ENCODE results near the gene PGAM1.
"Not testable (repeated sequence)": the region's sequence is repeated elsewhere in the genome, so short reads cannot be mapped to it uniquely, and the experiment has no call there.

The PGAM1 gene

GRCh38 chr10:97425964-97426775 is at the start of gene PGAM1:
Gene PGAM1 (plus strand): TSS chr10:97426191. CDS start chr10:97426308, 117 bp downstream.
- FAIRE-seq = no peak

DNA sequence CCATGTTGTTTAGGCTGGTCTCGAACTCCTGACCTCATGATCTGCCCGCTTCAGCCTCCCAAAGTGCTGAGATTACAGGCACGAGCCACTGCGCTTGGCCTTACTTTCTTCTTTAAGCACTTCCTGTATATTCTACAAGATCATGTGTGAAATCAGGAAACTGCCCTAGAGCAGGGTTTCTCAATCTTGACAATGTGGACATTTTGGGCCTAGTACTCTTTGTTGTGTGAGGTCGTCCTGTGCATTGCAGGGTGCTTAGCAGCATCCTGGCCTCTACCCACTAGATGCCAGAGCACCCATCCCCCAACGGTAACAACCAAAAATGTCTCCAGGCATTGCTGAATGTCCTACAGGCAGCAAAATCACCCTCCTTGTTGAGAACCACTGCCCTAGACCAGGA is 49.6 kb upstream of the PGAM1 start:
- FAIRE-seq = no peak

DNA sequence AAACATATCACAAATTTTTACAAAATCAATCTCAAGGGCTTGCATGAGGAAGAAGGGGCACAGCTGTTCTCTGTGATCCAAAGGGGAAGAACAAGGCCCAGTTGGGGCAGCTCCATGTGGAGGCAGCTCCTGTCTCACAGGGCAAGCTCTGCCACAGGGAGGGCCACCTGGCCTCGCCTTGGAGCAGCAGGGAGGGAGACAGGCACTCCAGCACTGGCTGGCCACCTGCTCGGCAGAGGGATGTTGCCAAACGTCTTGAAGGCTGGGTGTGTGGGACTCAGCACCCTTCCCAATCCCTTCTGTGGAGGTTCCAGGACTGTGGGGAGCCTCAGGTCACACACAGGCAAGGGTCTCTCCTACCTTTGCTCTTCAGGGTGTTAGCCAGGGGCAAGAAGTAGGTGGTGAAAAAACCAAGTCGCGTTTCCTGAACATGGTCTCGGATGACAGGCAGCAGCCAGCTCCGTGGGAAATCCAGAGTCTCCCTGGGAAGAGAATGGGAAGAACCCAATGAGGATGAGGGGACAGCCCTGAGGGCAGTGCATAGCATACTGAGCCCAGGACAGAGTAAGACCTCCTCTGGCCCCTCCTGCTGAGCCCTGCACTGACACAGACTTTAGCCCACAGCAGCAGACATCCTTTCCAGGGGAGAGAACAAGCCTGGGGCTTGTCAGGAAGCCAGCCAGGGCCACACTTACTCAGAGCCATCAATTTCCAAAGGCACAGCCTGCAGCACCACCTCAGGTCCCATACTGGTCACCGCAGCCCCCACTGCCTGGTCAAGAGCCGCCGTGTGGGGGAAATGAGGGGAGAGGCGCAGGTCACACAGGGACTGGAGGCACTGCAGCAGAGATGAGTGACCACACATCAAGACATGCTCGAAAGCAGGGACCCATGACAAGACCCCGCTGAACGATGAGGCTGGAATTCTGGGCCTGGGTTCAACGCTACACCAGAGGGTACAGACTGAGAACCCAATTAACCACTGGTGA is 46.8 kb upstream of the PGAM1 start:
- no peak for FAIRE-seq

- no peak for FAIRE-seq
Observed at GRCh38 chr10:97380516-97380915, 45.5 kb upstream of the PGAM1 start.

- no peak for FAIRE-seq
Observed at GRCh38 chr10:97381626-97382025, 44.4 kb upstream of the PGAM1 start.

DNA sequence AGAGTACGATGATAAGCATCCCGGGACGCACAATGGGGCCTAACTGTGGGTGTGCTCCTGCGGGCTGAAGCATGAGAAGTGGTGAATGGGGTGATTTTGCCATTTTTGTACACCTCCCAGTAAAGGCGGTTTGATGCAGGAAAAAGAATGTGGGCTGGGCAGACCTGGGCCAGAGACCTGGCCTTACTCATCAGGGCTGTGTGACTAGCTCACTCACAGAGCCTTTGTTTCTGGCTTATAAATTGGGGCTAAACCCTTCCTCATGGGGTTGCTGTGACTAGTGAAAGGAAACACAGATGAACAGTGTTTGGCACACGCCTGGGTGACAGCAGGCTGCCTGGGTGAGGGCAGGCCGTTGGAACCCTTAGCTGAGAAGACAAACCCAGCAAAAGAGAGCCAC is 42.8 kb upstream of the PGAM1 start:
- FAIRE-seq = no peak

DNA sequence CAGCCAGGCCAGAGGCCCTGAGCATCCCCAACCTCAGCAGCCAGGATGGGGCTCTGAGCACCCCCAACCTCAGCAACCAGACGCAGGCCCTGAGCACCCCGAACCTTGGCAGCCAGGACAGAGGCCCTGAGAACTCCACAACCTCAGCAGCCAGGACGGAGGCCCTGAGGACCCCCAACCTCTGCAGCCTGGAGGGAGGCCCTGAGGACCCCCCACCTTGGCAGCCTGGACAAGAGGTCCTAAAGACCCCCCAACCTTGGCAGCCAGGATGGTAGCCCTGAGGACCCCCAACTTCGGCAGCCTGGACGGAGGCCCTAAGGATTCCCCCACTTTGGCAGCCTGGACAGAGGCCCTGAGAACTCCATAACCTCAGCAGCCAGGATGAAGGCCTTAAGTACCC is 41.8 kb upstream of the PGAM1 start:
- no peak for FAIRE-seq

DNA sequence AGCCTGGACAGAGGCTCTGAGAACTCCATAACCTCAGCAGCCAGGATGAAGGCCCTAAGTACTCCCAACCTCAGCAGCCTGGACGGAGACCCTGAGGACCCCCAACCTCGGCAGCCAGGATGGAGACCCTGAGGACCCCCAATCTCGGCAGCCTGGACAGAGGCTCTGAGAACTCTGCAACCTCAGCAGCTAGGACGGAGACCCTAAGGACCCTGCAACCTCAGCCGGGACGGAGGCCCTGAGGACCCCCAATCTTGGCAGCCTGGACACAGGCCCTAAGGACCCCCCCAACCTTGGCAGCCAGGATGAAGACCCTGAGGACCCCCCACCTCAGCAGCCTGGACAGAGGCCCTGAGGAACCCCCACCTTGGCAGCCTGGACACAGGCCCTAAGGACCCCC is 41.4 kb upstream of the PGAM1 start:
- FAIRE-seq = no peak

- no peak for FAIRE-seq
Observed at GRCh38 chr10:97385565-97385964, 40.4 kb upstream of the PGAM1 start.

GRCh38 chr10:97388152-97388551 is 37.8 kb upstream of the PGAM1 start:
- FAIRE-seq = no peak

DNA sequence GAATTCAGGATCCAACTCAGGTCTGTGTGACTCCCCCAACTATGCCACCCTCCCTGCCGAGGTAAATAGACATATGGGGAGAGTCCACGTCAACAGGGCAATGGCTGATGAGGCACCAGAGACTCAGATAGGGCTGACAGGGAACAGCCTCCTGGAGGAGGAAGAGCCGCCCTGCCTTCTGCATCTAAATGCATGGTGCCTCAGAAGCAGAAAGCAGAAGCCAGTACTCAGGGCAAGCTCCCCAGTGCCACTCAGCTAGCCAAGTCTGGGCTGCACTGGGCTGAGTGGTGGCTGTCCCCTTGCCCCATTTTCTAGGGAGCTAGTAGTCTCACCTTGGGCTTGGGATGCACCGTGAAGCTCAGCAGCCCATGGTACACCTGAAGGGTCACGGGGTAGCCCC is 35.9 kb upstream of the PGAM1 start:
- no peak for FAIRE-seq

DNA sequence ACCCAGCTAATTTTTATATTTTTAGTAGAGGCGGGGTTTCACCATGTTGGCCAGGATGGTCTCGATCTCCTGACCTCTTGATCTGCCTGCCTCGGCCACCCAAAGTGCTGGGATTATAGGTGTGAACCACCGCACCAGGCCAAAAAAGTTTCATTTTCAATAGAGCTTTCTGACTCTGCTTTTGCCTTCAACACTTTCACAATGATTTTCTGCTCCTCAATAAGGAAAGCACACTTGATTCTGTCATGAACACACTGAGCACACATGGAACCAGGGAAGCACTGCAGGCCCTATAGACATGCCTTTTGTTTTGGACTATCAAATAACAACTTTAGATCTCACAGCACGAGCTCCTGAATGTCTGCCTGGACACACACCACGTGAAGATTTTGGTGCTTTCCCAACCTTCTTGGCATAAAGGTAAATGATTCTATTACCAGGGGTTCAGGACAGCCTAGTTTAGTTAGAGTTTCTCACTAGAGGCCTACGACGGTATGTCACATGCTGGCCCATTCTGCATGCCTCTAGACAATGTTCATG is 32.9 kb upstream of the PGAM1 start:
- no peak for FAIRE-seq

- no peak for FAIRE-seq
Observed at GRCh38 chr10:97396056-97396455, 29.9 kb upstream of the PGAM1 start.

GRCh38 chr10:97399843-97400545 is 26.0 kb upstream of the PGAM1 start:
- no peak for FAIRE-seq

DNA sequence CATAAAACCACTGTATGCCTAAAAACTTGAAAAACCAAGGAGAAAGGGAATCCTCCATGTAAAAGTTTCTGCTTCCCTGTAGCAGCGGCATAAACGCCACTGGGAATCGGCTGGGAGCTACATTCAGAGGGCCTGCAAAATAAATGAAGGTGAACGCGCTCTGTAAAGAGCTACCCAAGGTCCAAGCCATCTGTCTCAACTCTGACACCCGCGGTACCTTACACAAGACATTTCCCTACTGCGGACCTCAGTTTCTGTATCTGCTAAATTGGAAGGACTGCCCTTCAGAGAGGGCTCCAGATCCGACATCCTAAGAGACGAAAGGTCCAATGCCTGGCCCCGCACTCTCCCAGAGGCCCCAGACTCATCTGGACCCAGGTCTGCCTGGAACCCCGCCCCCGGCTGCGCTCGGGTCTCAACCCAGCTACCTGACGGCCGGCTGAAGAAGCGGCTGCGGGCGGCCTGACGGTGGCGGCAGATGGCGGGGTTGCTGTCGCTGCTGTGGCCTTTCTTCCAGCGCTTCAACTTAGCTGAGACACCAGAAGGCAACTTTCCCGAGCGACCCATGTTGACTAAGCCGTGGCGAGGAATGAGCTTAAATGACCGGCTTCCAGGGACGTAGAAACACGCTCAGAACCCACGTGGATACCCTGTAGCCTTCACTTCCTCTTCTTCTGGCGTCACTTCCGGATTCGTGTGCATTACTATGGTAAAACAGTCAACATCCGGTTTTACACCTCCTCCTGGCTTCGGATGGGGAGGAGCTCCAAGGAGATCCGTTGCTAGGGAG is 25.1 kb upstream of the PGAM1 start, which contains the start of gene RRP12:
RRP12 (minus strand) TSS at position 676 of the 790 bp plus-strand sequence; CDS start at position 567, 109 bp downstream.
- FAIRE-seq = peak; percentile 97

DNA sequence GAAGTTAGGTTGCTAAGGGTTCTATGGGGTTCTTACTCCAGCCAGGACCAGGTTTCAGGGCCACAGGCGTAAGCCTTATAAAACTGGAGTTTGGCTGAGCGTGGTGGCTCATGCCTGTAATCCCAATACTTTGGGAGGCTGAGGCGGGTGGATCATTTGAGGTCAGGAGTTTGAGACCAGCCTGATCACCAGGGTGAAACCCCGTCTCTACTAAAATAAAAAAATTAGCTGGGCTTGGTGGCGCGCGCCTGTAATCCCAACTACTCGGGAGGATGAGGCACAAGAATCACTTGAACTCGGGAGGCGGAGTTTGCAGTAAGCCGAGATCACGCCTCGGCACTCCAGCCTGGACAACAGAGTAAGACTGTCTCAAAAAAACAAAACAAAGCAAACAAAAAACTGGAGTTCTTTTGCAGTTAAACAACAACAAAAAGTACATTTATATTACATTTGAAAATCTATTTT is 24.5 kb upstream of the PGAM1 start:
- no peak for FAIRE-seq

GRCh38 chr10:97404044-97404443 is 21.9 kb upstream of the PGAM1 start:
- no peak for FAIRE-seq

DNA sequence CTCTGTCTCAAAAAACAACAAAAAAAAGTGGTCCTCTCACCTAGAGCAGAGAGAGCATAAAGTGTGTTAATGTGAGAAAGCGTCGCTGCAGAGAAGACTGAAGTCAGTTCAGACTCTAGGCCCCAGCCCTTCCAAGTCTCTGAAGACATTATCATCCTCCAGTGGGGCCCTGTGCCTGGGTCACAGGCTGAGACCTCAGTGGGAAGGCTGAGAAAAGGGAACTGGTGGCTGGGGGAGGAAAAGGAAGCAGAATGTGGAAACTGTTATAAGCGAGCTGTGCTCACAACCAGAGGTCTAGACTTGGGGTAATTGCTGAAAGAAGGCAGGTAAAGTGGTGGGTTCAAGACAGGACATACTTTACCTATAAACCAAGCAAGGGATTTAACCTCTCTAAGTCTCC is 19.9 kb upstream of the PGAM1 start:
- no peak for FAIRE-seq

DNA sequence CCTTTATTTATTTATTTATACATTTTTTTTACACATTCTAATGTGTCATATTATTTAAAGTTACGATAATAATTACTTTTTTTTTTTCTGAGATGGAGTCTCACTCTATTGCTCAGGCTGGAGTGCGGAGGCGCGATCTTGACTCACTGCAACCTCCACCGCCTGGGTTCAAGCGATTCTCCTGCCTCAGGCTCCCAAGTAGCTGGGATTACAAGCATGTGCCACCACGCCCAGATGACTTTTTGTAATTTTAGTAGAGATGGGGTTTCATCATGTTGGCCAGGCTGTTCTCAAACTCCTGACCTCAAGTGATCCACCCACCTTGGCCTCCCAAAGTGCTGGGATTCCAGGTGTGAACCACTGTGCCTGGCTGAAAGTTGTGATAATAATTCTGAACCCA is 19.5 kb upstream of the PGAM1 start:
- FAIRE-seq = not testable (repeated sequence)

- peak; percentile 81 for FAIRE-seq
Observed at GRCh38 chr10:97407211-97407951, 18.6 kb upstream of the PGAM1 start.

DNA sequence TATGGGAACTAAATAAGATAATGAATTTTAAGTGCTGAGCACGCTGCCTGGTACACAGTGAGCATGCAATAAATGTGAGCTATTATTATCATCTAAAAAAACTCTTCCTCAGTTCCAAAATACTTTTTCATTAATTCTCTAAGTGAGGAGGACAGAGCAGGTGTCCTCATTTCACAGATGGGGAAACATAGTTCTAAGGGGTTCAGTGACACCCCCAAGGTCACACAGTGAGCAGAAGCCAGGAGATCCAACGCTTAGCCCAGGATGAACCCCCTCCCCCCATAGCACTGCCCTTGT is 18.1 kb upstream of the PGAM1 start:
- FAIRE-seq = no peak

Data from G401.6 (cell line).